GM20000 (cell line): Measurements from ENCODE around the gene TERC.

Source experiments
- DNase-seq: peaks from one replicate; pipeline ENCODE4 v3.0.0; 2012; ENCODE audit warnings: low spot score
- CTCF ChIP-seq: IDR thresholded peaks from 2 replicates; pipeline ENCODE4 v1.5.1; 2012; ENCODE audit warnings: mild to moderate bottlenecking, control low read depth; ENCODE audit errors: extremely low read depth, missing control alignments

TERC gene

GRCh38 chr3:169764882-169765612 lies at the start of gene TERC:
Gene TERC, minus strand, starts transcription at chr3:169765060.
- no peak for TF ChIP-seq CTCF
- DNase-seq: peak; percentile 89

- peak; percentile 79 for DNase-seq
- peak; percentile 71 for TF ChIP-seq CTCF
Measured at GRCh38 chr3:169813757-169814517, 49.1 kb upstream of the TERC start.

GRCh38 chr3:169813278-169813677 lies 48.4 kb upstream of the TERC start:
- no peak for TF ChIP-seq CTCF
- no peak for DNase-seq

- no peak for TF ChIP-seq CTCF
- DNase-seq: peak; percentile 82
Measured at GRCh38 chr3:169812332-169813235, 47.7 kb upstream of the TERC start, which contains the start of the genes LRRC34 and LRRIQ4. Gene LRRC34, minus strand, starts transcription at chr3:169812904. Its CDS starts 356 bp downstream, at chr3:169812548. Gene LRRIQ4, plus strand, starts transcription at chr3:169812870. Its CDS starts 9,052 bp downstream, at chr3:169821922.

GRCh38 chr3:169811631-169812331 lies 46.9 kb upstream of the TERC start:
- DNase-seq: peak; percentile 35
- no peak for TF ChIP-seq CTCF

- DNase-seq: no peak
- no peak for TF ChIP-seq CTCF
Measured at GRCh38 chr3:169809230-169809795, 44.5 kb upstream of the TERC start.
